COR-L47 (cell line): ENCODE data around the gene PLCB1.

Source experiments
- DNase-seq: peaks from one replicate; lab custom pipeline; 2025; lab: John Stamatoyannopoulos, UW

PLCB1 gene

DNA sequence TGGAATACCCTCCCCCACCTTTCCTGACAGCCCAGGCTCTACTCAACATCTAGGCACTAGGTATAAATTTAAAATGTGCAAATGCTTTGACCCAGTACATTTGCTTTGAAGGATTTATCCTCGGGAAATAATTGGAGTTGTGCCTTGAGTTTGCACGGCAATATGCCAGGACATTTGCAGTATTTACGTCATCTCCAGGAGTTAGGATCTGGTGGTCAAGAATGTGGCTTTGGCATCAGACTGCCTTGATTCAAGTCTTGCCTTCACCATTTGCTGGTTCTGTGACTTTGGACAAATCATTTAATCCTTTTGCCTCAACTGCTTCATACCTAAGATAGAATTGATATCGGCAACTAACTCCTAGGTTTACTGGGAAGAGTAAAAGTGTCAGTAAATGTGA lies 169.6 kb downstream of the PLCB1 start:
- no peak for DNase-seq

DNA sequence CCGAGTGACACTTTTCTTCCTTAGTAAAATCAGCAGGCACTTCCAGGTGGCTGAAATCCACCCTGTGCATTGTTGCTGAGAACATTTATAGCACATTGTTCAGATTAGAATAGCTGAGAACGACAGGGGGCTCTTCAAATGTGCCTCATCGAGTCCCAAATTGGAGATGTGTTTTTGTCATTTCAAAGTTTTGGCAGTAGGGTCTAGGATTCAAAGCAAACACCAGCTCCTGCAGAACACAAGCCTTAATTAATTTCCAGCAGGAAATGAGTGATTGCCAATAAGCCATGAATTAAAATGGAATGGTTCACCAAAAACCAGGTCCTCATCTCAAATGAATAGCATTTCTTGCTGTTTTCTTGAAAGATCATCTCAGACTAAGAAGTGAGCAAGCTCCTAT lies 171.6 kb downstream of the PLCB1 start:
- DNase-seq, result peak; percentile 85

DNA sequence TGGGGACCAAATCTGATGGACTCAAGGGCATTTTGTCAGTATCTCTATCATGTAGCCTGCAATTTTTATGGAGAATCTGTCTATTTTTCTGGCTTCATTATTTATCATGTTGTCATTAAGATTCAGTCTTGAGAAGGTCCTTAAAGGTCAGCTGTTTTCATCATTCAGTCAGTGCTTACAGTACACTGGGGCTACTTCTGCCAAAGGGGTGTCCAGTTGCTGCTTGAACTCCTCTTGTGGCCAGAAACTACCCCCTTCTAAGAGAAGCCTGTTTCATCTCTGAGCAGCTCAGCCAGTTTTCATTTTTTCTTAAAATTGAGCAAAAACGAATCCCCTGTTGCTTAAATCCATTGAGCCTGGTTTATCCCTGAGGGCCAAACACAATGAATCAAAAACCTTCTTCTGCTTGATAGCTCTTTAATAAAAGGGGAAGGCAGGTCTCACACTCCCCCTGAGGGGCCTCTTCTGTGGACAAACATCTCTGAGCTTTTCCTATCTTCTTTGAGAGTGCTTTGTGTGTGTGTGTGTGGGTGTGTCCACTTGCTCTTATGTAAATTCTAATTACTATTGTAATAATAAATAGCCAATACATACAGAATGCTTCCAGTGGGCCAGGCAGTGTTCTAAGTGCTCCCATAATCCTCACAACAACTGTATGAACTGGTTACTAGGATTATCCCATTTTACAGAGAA lies 172.2 kb downstream of the PLCB1 start:
- peak; percentile 27 for DNase-seq

DNA sequence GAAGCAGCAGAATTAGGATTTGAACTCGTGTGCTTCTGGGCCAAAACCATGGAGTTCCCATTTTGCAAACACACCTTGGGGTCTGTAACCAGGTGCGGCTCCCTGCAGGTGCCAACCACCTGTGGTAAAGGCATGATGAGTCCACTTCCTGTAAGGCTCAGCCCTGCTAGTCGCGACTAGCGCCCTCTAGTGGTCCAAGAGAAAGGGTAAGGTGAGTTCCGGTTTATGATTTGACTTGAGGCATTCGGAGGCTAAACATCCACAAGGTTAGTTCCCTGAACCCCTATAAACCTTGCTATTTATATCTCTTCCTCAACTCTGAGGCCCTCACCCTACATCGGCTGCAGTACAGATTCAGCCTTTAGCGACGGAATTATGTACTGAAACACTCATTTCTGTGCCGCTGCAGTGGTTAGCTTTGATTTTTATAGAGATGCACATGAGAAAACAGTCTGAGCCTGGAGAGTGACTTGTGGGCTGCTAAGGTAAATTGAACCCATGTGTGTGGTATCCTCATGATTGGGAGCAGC lies 173.4 kb downstream of the PLCB1 start:
- DNase-seq, result peak; percentile 25

DNA sequence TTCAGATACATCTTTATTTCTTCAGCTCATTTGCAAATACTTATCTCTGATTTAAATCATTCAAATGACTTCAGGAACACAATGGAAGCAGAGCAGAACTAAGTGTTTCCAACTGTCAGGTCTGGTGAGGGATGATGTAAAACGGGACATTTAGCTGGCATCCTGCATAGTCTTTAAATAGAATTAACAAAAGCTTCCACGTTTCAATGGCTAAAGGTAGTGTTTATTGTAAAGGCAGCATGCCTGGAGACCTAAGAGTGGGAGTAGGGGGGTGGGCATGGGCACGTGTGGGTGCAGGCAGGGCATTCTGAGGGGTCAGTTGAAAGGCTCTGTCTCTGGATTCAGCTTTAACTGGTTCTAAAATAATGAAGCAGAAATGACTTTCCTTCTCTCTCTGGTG lies 174.9 kb downstream of the PLCB1 start:
- no peak for DNase-seq

DNA sequence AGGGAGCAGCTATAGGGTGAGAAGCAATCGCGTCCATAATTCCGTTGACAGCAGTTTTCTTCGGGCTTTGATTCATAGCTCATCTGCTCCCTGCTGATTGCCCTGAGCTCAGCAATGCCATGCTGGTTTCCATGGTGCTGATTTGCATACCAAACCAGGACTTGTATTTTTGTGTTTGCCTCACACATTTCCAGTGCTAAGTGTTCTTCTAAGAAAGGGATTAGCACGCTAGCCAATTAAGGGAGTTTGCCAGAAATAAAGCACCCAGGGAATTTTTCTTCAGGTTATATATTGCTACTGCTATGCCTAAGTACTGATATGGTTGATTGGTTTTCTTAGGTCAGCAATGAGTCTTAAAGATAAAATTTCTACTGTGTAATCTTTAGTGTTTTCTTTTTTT lies 177.6 kb downstream of the PLCB1 start:
- peak; percentile 16 for DNase-seq

DNA sequence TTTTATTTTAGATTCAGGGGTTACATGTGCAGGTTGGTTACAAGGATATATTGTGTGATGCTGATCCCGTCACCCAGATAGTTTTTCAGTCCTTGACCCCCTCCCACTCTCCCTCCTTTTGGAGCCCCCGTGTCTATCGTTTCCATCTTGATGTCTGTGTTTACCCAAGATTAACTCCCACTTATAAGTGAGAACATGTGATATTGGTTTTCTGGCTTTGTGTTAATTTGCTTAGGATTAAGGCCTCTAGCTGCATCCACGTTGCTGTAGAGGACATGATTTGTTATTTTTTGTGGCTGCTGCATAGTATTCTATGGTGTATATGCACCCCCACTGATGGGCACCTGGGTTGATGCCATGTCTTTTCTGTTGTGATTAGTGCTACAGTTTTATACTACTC lies 178.6 kb downstream of the PLCB1 start:
- DNase-seq, result no peak

DNA sequence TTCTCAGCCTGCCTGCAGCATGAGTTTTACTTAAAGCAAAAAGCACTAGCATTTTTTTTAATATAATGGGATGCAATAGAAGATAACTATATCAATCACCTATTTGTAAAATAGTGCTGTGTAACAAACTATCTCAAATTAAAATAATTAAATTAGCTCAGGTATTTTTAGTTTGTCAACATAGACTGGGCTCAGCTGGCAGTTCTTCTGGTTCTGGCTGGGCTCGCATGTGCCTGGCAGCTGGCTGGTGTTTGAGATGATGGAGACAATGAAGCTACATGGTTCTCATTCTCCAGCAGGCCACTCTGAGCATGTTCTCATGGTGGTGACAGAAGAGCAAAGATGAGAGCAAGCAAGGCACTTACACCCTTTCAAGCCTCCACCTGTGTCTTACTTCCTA lies 181.0 kb downstream of the PLCB1 start:
- DNase-seq, result no peak

DNA sequence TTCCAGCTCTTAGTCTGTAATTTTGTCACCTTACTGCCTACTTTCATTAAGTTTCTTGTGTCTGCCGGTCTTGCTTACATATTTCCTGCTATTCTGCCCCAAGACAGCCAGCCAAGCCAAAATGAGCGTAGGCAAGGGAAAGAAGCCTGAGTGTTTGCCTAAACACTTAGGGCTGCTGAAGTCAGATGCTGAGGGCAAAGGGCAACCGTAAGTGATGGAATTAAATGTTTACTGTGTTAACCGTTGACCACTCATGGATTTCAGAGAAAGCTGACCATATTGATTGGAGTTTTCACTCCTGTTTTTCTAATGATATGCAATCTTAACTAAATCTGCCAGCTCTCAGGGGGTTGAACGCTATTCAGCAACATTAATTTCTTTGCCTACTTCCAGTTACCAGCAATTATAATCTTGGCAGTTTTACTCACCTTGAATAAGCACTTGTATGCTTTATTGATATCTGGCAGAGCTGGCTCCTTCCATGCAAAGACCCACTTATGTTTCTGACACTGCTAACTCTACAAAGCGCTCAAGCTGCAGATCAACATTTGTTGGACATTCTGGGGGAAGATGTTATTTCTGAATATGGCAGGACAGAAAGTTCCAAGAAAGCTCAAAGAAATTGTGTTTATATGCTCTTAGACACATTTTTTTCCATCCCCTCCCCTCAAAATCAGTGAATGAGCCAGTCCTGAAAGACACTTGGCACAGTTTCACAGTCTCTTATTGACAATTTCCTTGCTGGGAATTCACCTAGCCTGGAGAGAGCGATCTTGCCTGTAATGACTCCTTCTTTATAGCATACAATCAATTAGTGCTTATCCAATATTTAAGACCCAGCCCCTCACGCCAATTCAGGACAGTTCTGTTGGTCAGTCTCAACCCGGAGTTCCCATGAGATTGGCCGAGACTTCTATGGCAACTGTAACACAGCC lies 183.8 kb downstream of the PLCB1 start:
- peak; percentile 36 for DNase-seq

DNA sequence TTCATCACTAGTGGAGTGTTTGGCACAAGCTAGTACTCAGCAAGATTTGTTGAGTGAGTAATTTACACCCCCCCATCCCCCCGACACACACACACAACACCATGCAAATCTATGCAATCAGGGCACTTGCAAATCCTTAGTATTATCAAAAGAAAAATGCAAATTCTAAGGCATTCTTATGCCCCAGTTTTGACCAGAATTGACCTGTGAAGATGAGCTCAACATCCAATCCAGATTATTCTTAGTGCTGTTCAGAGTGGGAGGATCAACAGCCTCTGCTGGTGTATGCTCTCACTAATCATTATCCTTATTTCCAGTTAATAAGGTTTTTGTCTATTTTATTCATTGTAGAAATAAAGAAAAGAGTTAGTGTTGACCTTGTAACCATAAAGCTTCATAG lies 185.4 kb downstream of the PLCB1 start:
- no peak for DNase-seq

DNA sequence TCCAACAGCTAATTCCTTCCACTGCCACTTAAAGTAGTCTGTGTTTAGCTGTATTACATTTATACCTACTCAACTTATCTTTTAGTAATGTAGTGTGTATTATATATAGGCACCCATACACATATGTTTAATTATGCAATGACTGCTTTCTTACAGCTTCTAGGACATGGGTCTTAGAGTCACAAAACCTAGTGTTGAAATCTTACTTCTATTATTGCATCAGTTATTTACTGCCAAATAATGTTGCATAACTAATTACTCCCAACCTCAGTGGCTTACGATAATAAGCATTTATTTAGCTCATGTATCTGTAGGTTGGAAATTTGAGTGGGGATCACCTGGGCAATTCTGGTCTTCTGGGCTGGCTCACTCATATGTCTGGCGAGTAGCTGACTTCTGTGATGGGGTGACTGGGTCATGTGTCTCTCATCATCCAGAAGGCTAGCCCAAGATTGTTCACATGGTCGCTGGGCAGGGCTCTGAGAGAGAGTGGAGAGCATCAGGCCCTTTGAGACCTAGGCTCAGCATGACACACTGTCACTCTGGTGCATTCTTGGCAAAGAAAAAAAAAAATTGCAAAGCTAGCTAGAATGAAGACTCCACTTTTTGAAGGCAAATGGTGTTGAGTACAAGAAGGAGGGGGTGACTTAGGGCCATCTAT lies 187.0 kb downstream of the PLCB1 start:
- no peak for DNase-seq

DNA sequence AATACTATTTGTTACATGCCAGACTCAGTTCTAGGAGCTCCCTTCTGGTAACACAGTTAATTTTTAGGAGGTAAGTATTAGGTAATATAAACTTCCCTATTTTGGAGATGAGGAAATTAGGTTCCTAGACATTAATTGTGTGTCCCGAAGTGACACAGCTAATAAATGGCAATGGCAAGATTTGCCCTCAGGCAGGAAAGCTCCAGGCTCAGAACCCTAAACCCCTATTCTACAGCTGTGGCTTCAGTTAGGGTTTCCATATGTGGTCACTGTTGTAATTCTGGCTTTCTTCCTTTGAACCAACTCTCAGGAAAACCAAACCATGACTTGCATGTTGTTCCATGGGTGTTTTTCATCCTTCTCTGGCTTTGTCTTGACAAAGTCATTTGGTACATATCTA lies 188.2 kb downstream of the PLCB1 start:
- DNase-seq, result no peak

DNA sequence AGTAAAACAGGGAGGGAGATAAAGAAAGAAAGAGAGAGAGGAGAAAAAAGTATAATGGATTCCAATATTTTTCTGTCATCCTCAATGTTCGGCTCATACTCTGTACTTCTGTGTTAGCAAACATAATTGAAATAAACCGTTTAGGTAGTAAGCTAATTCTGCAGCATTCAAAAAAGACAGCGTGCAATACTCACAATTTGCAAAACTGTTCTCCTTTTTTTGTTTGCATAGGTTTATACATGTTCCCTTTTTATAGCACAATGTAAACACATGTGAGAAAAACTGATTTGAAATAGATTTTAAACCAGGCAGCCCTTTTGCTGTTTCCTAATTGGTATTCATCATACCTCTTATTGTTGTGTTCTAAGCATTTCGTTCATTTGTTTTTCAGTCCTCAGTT lies 188.9 kb downstream of the PLCB1 start:
- no peak for DNase-seq

DNA sequence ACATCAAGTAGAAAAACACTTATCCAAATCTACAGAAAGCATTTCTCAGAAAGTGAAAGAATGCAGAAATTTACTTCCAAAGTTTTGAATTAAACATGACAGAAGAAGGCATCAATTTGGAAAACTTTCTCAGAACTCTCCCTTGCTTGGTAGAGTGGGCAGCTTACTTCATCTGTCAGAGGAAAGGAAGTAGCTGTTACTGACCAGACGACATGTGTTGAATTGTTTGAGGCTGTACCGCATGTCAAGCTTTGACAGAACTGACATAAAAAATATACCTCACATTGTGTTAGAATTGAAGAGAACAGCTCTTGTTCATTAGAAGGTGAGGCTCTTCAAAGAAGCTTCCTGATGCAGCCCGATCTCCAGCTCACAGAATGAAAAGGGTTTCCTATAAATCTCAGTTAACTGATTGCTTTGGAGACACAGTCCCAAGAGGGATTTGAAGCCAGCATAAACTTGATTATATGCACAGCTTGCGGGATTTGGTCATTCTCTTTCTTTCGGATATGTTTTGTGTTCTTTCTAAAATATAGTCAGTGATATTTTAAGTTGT lies 190.7 kb downstream of the PLCB1 start:
- DNase-seq, result no peak

DNA sequence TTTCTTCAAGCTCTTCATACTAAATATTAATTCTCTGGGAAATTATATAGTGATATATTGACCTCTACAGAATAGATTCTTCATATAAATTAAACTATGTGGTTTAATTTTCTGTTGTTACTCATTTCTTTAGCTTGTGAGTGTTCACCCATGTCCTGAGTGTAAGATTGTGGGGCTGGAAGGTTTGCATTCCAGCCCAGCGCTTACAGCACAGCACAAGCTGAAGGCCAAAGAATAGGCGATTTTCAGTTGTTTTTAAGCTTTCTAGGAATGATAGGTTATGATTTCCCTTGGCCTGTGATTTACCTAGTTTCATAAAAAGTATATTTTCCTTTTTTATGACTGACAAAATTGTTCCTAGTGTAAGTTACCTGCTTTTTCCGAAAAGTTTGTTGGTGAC lies 194.1 kb downstream of the PLCB1 start:
- no peak for DNase-seq

DNA sequence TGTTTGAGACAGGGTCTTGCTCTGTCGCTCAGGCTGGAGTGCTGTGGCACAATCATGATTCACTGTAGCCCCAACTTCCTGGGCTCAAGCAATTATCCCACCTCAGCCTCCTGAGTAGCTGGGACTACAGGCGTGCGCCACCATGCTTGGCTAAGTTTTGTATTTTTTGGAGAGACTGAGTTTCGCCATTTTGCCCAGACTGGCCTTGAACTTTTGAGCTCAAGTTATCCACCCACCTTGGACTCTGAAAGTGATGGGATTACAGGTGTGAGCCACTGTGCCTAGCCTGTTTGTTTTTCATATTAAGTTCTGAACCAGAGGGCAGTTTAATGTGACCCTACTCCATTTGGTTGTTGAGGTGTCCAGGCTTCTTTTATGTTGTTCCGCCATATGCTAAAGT lies 194.8 kb downstream of the PLCB1 start:
- no peak for DNase-seq

DNA sequence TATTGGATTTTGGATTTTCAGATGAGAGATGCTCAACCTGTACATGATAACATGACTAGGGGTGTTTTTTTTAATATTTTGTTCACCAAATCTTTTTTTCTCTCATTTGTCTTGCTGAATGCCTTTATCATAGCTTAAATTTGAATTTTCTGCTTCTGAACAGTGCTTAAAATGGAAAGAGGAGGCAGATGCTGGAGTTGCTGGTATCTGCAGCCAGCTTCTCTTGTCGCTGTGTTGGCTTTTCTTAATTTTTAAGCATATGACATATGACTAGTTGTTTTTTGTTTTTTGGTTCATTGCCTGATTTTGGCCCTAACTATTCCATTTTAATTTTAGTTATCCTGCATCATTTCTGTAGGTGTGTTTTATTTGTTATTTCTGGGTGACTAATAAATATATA lies 196.1 kb downstream of the PLCB1 start:
- no peak for DNase-seq

DNA sequence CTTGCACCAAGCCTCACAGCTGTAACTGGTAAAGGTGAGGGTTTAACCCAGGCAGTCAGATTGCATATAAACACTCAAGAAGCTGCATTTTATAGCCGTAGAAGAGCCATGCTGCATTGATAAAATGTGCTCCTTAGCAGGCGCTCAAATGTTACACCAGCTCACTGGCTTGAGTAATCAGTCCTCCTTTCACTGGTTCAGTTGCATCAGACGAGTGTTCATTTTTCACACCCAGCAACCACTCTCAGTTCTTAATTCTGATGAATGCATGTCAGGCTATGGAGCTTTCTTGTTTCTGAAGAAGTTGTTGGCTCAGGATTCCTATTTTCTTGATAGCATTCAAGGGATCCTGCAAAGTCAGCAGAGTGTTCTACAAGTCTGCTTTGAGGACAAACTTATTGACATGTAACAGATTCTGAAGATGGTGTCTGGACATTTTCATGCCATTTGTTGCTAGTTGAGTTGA lies 198.3 kb downstream of the PLCB1 start:
- no peak for DNase-seq

DNA sequence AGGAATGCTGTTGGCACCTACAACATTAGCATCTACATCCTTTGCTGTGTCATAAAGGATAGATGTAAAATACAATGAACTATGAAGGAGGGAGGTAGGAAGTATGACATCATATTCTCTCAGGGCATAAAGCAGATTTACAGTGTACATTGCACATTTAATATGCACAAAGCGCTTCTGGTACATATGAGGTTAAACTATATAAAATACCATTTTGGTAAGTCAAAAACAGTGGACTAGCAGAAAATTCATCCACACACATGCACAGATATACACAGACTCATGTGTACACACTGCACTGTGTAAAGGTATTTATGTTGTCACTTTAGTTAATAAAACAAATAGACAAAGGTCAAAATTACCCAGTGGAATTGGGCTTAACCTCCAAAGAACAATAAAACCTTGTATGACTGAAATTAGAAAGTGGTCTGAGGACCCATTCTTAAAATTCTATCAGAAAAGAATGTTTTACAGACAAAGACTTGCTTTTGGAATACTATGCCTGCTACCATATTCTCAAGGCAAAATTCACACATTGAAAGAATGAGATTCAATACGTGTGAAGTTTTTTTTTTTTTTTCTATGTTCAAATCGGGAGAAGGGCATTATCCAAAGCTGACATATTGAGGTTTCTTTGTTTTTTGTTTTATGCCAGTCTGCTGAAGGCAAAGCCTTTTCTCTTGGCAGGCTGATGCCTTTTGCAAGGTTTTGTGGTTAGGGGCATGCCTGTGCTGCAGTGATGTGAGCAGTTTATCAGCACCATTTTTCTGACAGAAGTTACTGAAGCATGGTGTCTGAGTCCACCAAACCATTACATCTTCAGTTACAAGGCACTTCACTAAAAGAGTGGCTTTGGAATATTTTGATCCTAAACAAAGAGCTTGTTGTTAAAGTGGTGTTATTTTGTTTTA lies 199.0 kb downstream of the PLCB1 start:
- DNase-seq, result no peak

DNA sequence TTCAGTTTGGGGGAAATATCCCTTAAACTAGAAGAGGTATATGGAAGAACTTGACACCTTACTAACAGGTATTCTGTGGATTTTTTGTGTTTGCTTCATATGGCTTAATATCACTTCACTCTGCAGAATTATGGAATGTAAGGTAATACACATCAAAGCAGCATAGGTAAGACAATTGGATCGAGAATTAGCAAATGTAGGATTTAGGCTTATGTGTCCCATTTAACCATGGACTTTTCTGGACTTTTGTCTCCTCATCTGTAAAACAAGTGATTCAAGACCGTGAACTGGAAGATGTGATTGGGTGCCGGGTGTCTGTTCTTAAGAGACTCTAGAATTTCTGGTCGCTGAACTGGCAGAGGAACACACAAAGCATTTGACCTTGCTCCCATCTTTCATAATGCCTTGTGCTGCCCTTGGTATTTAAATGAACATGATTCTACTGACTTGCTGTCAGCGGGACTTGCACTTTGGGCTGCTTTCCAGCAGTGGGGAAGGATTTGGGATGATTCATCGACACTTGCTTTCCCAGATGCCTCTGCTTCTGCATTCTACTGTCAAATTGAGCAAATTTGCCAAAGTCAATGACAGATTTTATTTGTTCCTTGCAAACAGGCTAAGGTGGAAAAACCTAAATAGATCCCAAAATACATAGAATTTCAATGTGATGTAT lies 199.8 kb downstream of the PLCB1 start:
- DNase-seq, result no peak

DNA sequence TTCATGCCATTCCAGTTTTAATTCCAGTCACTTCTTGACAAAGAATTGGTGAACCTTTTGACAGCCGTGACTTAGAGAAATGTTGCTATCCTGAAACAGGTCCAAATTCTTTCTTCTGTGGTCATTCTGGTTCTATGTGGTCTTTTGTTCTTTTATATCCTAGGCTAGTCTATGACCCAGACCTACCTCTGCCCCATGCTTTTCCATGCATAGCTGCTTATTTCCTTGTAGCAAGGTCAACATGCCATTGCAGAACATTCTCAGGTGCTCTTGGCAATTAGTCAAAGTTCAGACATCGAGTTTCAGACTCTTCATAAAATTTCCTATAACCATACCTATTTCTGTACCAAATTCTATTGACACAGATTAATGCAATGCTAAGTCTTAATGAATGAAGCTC lies 202.6 kb downstream of the PLCB1 start:
- DNase-seq, result no peak
